22Rv1 (cell line): ENCODE results near the gene RAB41.
"Not testable (repeated sequence)": the region's sequence is repeated elsewhere in the genome, so short reads cannot be mapped to it uniquely, and the experiment has no call there.

Experiments used
- H3K27ac ChIP-seq: fragments of 450-650 bp; 2 replicates; pipeline ENCODE4 v1.5.1; 2017
- ZFX ChIP-seq: fragments of 450-650 bp; IDR thresholded peaks from 2 replicates; pipeline ENCODE4 v1.6.1; 2017; ENCODE audit warnings: antibody characterized with exemption, borderline replicate concordance
- TF ChIP-seq, protein P1 (sequence below): fragments of 450-650 bp; IDR thresholded peaks from 2 replicates; pipeline ENCODE4 v1.5.1; 2017; ENCODE audit warnings: mild to moderate bottlenecking

Gene RAB41

DNA sequence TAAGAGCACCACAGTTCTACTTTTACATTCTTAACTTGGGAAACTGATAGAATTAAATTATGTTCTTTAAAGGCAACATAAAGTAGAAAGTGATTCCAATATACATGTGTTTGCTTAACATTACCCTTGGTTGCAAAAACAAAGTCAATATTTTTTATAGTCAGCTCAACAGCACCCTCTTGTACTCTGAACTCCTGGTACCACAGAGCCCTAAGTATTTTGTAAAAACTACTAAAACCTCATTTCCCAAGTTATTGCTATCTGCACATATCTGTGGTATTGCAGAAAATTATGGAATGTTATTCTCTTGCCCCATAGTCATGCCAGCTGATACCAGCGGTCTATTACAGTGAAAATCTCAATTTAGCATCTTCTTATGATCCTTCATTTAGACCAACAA lies 10.8 kb downstream of the RAB41 start:
- H3K27ac ChIP-seq: no peak overlapping the region
- TF ChIP-seq ZFX: no peak
- TF ChIP-seq, protein P1, sequence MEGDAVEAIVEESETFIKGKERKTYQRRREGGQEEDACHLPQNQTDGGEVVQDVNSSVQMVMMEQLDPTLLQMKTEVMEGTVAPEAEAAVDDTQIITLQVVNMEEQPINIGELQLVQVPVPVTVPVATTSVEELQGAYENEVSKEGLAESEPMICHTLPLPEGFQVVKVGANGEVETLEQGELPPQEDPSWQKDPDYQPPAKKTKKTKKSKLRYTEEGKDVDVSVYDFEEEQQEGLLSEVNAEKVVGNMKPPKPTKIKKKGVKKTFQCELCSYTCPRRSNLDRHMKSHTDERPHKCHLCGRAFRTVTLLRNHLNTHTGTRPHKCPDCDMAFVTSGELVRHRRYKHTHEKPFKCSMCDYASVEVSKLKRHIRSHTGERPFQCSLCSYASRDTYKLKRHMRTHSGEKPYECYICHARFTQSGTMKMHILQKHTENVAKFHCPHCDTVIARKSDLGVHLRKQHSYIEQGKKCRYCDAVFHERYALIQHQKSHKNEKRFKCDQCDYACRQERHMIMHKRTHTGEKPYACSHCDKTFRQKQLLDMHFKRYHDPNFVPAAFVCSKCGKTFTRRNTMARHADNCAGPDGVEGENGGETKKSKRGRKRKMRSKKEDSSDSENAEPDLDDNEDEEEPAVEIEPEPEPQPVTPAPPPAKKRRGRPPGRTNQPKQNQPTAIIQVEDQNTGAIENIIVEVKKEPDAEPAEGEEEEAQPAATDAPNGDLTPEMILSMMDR: no peak

DNA sequence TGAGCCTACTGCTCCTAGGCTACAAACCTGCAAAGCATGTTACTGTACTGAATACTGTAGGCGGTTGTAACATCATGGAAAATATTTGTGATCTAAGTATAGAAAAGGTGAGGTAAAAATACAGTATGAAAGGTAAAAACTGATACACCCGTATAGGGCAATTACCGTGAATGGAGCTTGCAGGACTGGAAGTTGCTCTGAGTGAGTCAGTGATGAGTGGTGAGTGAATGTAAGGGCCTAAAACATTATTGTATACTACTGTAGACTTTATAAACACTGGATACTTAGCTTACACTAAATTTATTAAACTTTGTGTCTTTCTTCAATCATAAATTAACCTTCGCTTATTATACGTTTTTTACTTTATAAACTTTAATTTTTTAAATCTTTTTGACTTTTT lies 11.6 kb downstream of the RAB41 start:
- H3K27ac ChIP-seq: no peak overlapping the region
- TF ChIP-seq ZFX: no peak
- TF ChIP-seq, protein P1: no peak

DNA sequence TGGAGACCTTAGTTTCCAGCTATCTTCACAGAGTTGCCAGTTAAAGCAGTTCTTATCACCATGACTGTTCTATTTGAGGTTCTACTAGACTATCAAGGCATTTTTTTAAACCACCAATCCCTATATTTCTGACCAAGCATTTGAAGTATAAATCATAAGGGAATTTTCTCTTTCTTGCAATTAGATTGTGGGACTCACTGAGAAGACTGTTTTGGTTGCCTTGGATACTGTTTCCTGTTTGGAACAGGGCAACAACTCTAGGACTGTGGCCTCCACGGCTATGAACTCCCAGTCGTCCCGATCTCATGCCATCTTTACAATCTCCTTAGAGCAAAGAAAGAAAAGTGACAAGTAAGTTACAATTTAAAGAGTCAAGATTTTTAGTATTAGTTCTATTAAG lies 19.7 kb downstream of the RAB41 start:
- H3K27ac ChIP-seq: no peak overlapping the region
- TF ChIP-seq, protein P1: no peak
- no peak for TF ChIP-seq ZFX

DNA sequence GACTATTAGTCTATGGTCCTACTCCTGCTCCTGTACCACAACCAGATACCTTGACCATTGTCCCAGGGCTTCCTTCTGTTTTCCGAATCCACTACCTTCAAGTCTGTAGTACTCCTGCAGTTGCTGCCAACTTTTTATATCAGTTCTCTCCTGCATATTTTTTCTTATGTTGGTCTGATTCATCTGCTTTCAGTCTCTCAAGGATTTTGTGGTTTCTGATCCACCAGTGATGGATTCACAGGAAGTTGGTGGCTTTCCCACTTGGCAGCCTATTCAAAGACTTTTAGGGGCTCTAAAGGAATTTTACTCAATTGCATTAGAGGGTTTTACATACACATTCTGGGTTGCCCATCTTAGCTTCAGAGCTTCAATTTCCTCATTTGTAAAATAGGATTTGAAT lies 31.5 kb downstream of the RAB41 start:
- no peak overlapping the region for H3K27ac ChIP-seq
- TF ChIP-seq, protein P1: no peak
- TF ChIP-seq ZFX: no peak

DNA sequence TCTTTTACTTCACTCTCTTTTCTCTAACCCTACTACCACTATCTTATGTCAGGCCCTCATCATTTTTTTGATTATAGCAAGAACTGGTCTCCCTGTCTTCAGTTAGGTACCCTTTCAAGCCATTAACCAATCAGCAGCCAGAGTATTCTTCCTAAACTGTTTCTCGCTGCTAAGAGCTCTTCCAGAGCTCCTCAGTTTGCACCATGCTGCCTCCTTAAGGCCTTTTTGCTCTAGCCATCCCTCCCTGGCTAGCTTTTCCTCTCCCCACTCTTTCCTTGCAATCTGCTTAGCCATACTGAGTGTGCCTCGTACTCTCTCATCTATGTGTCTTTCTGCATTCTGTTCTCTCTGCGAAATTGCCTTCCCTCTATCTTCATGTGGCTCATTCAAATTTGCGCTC lies 40.8 kb downstream of the RAB41 start:
- no peak for TF ChIP-seq ZFX
- TF ChIP-seq, protein P1: no peak
- no peak overlapping the region for H3K27ac ChIP-seq

DNA sequence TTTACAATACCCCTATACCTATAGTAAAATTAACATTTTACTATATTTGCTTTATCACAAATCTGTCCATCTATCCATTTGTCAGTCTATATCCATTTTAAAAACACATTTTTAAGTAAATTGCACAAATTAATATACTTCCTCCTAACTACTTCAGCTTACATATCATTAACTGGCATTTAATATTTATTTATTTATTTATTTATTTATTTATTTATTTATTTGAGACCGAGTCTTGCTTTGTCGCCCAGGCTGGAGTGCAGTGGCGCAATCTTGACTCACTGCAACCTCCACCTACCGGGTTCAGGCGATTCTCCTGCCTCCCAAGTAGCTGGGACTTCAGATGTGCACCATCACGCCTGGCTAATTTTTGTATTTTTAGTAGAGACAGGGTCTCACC lies 41.7 kb downstream of the RAB41 start:
- not testable (repeated sequence) for H3K27ac ChIP-seq

DNA sequence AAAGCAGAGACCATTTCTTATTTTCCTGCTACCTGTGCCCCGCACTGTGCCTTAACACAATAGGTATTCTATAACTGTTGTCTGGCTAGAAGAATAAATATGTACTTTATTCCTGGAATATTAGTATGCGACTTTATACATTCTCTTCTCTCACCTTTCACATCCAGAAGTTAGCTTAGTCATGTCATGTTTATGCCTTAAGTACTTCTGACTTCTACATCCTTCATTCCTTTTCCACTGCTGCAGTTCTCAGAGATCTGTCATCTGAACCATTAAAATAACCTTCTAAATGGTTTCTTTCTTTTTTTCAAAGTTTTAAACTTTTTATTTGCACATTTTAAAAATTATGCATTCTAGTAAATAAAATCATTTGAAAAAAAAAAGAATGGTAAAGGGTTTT lies 42.4 kb downstream of the RAB41 start:
- H3K27ac ChIP-seq: no peak overlapping the region
- no peak for TF ChIP-seq ZFX
- TF ChIP-seq, protein P1: no peak

DNA sequence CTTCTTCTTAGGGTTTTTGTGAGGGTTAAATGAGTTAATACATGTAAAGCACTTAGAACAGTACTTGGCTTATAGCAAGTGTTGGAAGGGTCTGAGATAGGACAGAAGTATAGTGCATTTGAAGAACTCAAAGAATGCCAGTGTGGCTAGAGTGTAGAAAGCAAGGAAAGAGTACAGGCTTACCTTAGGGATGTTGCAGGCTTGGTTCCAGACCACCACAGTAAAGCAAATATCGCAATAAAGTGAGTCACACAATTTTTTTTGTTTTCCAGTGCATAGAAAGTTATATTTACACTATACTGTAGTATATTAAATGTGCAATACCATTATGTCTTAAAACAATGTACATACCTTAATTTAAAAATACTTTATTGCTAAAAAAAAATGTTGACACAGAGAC lies 49.2 kb downstream of the RAB41 start:
- TF ChIP-seq, protein P1: no peak
- TF ChIP-seq ZFX: no peak
- no peak overlapping the region for H3K27ac ChIP-seq
